Fibroblast of mammary gland (primary cell): ENCODE measurements around the gene CTBP1.

Experiments
- DNase-seq: peaks from one replicate; pipeline ENCODE4 v3.0.0-alpha.2; 2010; ENCODE audit warnings: low read depth
- H3K4me3 ChIP-seq: 2 replicates; pipeline ENCODE4 v1.5.1; 2011; ENCODE audit warnings: low read depth, mild to moderate bottlenecking, low read length, moderate library complexity; ENCODE audit not compliant: control insufficient read depth
- TF ChIP-seq, protein P1 (sequence below): conservative IDR thresholded peaks from 2 replicates; pipeline ENCODE4 v1.5.1; 2011; ENCODE audit warnings: low read depth, low read length, inconsistent platforms; ENCODE audit not compliant: control insufficient read depth, insufficient read depth

The CTBP1 gene

GRCh38 chr4:1204828-1205585 lies 43.9 kb downstream of the CTBP1 start:
- H3K4me3 ChIP-seq: no peak overlapping the region
- TF ChIP-seq, protein P1, sequence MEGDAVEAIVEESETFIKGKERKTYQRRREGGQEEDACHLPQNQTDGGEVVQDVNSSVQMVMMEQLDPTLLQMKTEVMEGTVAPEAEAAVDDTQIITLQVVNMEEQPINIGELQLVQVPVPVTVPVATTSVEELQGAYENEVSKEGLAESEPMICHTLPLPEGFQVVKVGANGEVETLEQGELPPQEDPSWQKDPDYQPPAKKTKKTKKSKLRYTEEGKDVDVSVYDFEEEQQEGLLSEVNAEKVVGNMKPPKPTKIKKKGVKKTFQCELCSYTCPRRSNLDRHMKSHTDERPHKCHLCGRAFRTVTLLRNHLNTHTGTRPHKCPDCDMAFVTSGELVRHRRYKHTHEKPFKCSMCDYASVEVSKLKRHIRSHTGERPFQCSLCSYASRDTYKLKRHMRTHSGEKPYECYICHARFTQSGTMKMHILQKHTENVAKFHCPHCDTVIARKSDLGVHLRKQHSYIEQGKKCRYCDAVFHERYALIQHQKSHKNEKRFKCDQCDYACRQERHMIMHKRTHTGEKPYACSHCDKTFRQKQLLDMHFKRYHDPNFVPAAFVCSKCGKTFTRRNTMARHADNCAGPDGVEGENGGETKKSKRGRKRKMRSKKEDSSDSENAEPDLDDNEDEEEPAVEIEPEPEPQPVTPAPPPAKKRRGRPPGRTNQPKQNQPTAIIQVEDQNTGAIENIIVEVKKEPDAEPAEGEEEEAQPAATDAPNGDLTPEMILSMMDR: no peak

GRCh38 chr4:1204286-1204827 lies 44.6 kb downstream of the CTBP1 start:
- no peak for DNase-seq
- TF ChIP-seq, protein P1: no peak

More at GRCh38 chr4:1204828-1205585, 43.9 kb downstream of the CTBP1 start:
- DNase-seq: no peak

GRCh38 chr4:1203026-1203616 lies 45.8 kb downstream of the CTBP1 start:
- no peak for DNase-seq
- H3K4me3 ChIP-seq: no peak overlapping the region
- TF ChIP-seq, protein P1: no peak

More at GRCh38 chr4:1204286-1204827, 44.6 kb downstream of the CTBP1 start:
- no peak overlapping the region for H3K4me3 ChIP-seq

GRCh38 chr4:1202526-1203011 lies 46.4 kb downstream of the CTBP1 start:
- H3K4me3 ChIP-seq: no peak overlapping the region
- no peak for DNase-seq
- TF ChIP-seq, protein P1: no peak

DNA sequence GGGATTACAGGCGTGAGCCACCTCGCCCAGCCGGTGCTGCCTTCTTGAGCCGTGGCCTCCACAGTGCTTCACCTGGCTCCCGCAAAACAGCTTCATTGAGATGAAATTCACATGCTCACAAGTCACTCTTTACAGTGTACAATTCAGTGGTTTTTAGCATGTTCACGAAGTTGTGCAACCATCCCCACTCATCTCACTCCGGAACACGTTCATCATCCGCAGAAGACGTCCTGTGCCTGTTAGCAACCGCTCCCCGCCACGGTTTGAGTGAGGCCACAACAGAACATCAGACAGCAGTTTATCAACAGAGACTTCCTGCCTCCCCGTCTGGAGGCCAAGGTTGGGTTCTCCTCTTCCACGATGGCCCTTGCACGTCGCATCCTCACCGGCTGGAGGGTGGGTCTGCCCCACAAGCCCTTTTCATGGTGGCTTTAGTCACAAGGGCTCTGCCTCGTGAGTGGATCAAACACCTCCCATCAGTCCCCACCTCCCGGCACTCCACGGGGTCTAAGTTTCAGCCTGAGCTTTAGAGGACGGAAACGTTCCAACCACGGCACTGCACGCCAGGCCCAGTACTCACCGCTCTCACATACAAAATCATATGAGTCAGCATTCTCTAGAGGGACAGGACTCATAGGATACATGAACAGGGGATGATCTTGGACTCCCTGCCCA lies 46.9 kb downstream of the CTBP1 start:
- TF ChIP-seq, protein P1: no peak
- DNase-seq: peak; percentile 98

GRCh38 chr4:1200425-1201035 lies 48.4 kb downstream of the CTBP1 start:
- DNase-seq: peak; percentile 94
- TF ChIP-seq, protein P1: no peak
- H3K4me3 ChIP-seq: peak overlapping the region; percentile 72

More for the DNA sequence above, 46.9 kb downstream of the CTBP1 start:
- H3K4me3 ChIP-seq: peak overlapping the region; percentile 1
